Kidney (tissue), 14 donors: ENCODE data around the gene ECD. TPM values are rescaled to one million over a fixed set of nuclear protein-coding genes. Genes with fewer than 3 reads are reported as not detected.
A peak's percentile ranks its signal among the peaks of the same experiment; 100 is the strongest.

Source experiments
- DNase-seq, 5 donors: peaks; one replicate each; pipeline ENCODE4 v3.0.0-alpha.2; 2013 to 2020
- FAIRE-seq: peaks from 2 replicates; lab custom pipeline; 2012; peaks lifted over from hg19 to GRCh38; lab: Jason Lieb, UNC
- H3K27ac ChIP-seq, 2 donors: one replicate each; pipeline ENCODE4 v1.7.0; 2013; ENCODE audit warnings: low read depth in 2 of 2, low read length in 2 of 2, inconsistent platforms in 1 of 2
- H3K27me3 ChIP-seq: one replicate; pipeline ENCODE4 v1.7.1; 2013; ENCODE audit warnings: low read length, inconsistent platforms; ENCODE audit not compliant: control insufficient read depth, insufficient read depth
- H3K36me3 ChIP-seq, 3 donors: one replicate each; pipeline versions ENCODE4 v1.7.0 to v1.7.1; 2013; ENCODE audit warnings: low read length in 3 of 3, control low read depth in 1 of 3, inconsistent platforms in 1 of 3; ENCODE audit not compliant: insufficient read depth in 3 of 3, control insufficient read depth in 2 of 3
- H3K4me1 ChIP-seq, 3 donors: one replicate each; pipeline versions ENCODE4 v1.7.0 to v1.7.1; 2013; ENCODE audit warnings: low read length in 3 of 3, inconsistent platforms in 1 of 3, low read depth in 1 of 3; ENCODE audit not compliant: control insufficient read depth in 2 of 3, insufficient read depth in 2 of 3
- H3K4me3 ChIP-seq, 3 donors: one replicate each; pipeline versions ENCODE4 v1.7.0 to v1.8.1; 2013; ENCODE audit warnings: low read length in 3 of 3, control low read depth in 1 of 3, inconsistent platforms in 1 of 3
- H3K9ac ChIP-seq, 3 donors: one replicate each; pipeline versions ENCODE4 v1.7.0 to v1.7.1; 2013; ENCODE audit warnings: low read length in 3 of 3, control low read depth in 1 of 3, inconsistent platforms in 1 of 3
- H3K9me3 ChIP-seq, 3 donors: one replicate each; pipeline versions ENCODE4 v1.7.0 to v1.7.1; 2013; ENCODE audit warnings: low read length in 3 of 3, control low read depth in 1 of 3, inconsistent platforms in 1 of 3; ENCODE audit not compliant: control insufficient read depth in 2 of 3, insufficient read depth in 1 of 3
- CTCF ChIP-seq: IDR thresholded peaks from 3 replicates; pipeline ENCODE4 v1.5.1; 2012; ENCODE audit warnings: mild to moderate bottlenecking, moderate library complexity, borderline replicate concordance; ENCODE audit not compliant: insufficient read depth; ENCODE audit errors: extremely low read depth
- intact Hi-C: fragments of 100-400 bp; cut with DNase I; formaldehyde crosslinking; loops from one replicate; pipeline ENCODE4 v1.11.1; 2022
- polyA plus RNA-seq: library from polyadenylated mRNA; stranded (reverse); fragments of 350-450 nt; fragmentation: Illumina TruSeq; extraction: RNeasy Lipid Tissue Mini Kit (QIAGEN cat#74804); gene quantifications from one replicate; pipeline ENCODE4 v1.2.3, GENCODE V29; 2014; ENCODE audit warnings: low read depth, low replicate concordance; ENCODE audit not compliant: insufficient read depth
- total RNA-seq: library from RNA; stranded (reverse); fragmentation: NEBNext Ultra II Directional; extraction: Animal tissue kit (Norgen Biotek cat#: 25700); gene quantifications from one replicate; pipeline ENCODE4 v1.2.1, GENCODE V29; 2021
- donor health status: control.
- donor health status: control.
- donor health status: control.
- donor health status: control.
- donor health status: control.
- donor health status: DM: yes; HTN: yes; CAD: no.
- donor health status: Normal renal cell carcinoma (clear cell type).

ECD gene
- total and polyA plus RNA-seq, 2 donors from 2014 or later: 15.2 to 27.5 TPM

GRCh38 chr10:73167458-73167782 is 388 bp downstream of the ECD start:
- Histone ChIP-seq H3K27ac (peak overlapping the region; percentile 97), H3K36me3 (peaks cover 0 to 14% (median 4%) of the 10 kb centered on the region in 3 donors), H3K9me3 (no peaks in the 10 kb centered on the region), H3K4me1 (peaks cover 0 to 10% (median 9%) of the 10 kb centered on the region in 3 donors), H3K9ac (peak overlapping the region; percentile 88 to 100 (median 93)), H3K27me3 (no peaks in the 10 kb centered on the region), H3K4me3 (peak overlapping the region; percentile 88 to 100 (median 96))
- DNase-seq (no peak), FAIRE-seq (no peak)
- no peak for TF ChIP-seq CTCF
- intact Hi-C loops: no loop called here

GRCh38 chr10:73166972-73167371 is 836 bp downstream of the ECD start:
- no peak for FAIRE-seq

GRCh38 chr10:73163096-73163495 is 4.7 kb downstream of the ECD start:
- peaks cover 2 to 18% (median 12%) of the 10 kb centered on the region in 3 donors for H3K36me3 ChIP-seq
- H3K9me3 ChIP-seq: no peaks in the 10 kb centered on the region
- FAIRE-seq: no peak
- H3K27me3 ChIP-seq: no peaks in the 10 kb centered on the region
- no peak overlapping the region for H3K9ac ChIP-seq
- intact Hi-C loops: no loop called here
- no peak overlapping the region for H3K4me3 ChIP-seq
- DNase-seq: no peak
- H3K27ac ChIP-seq: no peak overlapping the region
- no peak for TF ChIP-seq CTCF
- peaks cover 0 to 7% (median 5%) of the 10 kb centered on the region in 3 donors for H3K4me1 ChIP-seq

More at GRCh38 chr10:73166972-73167371, 836 bp downstream of the ECD start:
- H3K36me3 ChIP-seq: peaks cover 2 to 18% (median 9%) of the 10 kb centered on the region in 3 donors
- no peaks in the 10 kb centered on the region for H3K9me3 ChIP-seq
- H3K4me3 ChIP-seq: peak overlapping the region; percentile 88 to 100 (median 96)
- no peak for DNase-seq
- H3K9ac ChIP-seq: peak overlapping the region in 1 of 3 donors; percentile 93
- H3K4me1 ChIP-seq: peaks cover 0 to 10% (median 9%) of the 10 kb centered on the region in 3 donors
- intact Hi-C loops: no loop called here
- no peaks in the 10 kb centered on the region for H3K27me3 ChIP-seq
- peak overlapping the region in 1 of 2 donors; percentile 97 for H3K27ac ChIP-seq
- TF ChIP-seq CTCF: no peak

- Histone ChIP-seq H3K36me3 (peaks cover 2 to 19% (median 12%) of the 10 kb centered on the region in 3 donors), H3K9me3 (no peaks in the 10 kb centered on the region), H3K9ac (no peak overlapping the region), H3K4me1 (peaks cover 0 to 7% (median 2%) of the 10 kb centered on the region in 3 donors), H3K27me3 (no peaks in the 10 kb centered on the region), H3K4me3 (no peak overlapping the region), H3K27ac (no peak overlapping the region)
- no peak for FAIRE-seq
- intact Hi-C loops: no loop called here
- no peak for DNase-seq
- no peak for TF ChIP-seq CTCF
Measured at GRCh38 chr10:73161662-73162061, 6.1 kb downstream of the ECD start.
